ENCODE data around the gene CIT. TPM values are rescaled to one million over a fixed set of nuclear protein-coding genes. Genes with fewer than 3 reads are reported as not detected.
A peak's percentile ranks its signal among the peaks of the same experiment; 100 is the strongest.

The CIT gene
- total and polyA plus RNA-seq, 12 donors, result 4.3 to 65.9 (median 18.9) TPM

DNA sequence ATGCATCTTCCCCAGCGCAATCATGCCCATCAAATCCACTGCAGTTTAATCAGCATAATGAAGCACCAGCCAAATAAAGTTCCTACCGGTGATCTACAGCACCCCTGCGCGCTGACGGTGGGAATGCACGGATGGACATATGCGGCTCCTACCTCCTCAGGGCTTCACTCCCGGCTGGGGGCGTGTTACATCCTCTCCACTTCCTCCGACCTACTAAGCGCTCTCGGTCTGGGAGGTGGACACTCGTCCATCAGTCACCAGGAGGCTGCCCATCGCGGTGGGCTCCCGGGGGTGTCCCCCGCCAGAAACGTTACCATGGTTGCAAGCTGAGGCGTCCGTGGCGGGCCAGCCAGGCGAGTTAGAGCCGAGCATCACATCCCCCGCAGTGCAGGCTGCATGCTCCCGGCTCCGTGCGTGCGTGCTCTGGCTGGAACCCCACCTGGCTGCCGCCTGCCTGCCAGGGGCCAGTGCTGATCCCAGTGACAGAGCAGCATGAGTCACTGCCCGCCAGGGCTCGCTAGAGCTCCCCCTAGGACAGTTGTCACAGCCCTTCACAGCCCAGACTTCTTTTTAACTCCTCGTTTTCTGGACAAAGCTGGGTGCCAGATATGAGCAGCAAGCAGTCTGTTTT lies 73.0 kb downstream of the CIT start:
- WGBS, 4 donors, result 22 to 32% (median 26%) methylated on average over 6 to 32 of the region's 32 CpGs
- DNase-seq, result peak; percentile 79 to 89 (median 87)
- Histone ChIP-seq H3K4me1 (replicated peaks in 1 of 2) (peaks cover 0 to 16% of the 10 kb centered on the region in 2 donors), H3K27ac (peak overlapping the region in 1 of 5 donors; percentile 61), H3K36me3 (replicated peaks in 1 of 2) (no peaks in the 10 kb centered on the region), H3K27me3 (no peaks in the 10 kb centered on the region), H3K4me3 (peak overlapping the region in 1 of 4 donors; percentile 48), H3K9me3 (replicated peaks in 1 of 3) (no peaks in the 10 kb centered on the region)
- TF ChIP-seq POLR2A (IDR thresholded peaks at IDR 0.05), result peak in 1 of 2 donors; percentile 52
- TF ChIP-seq, protein P1, sequence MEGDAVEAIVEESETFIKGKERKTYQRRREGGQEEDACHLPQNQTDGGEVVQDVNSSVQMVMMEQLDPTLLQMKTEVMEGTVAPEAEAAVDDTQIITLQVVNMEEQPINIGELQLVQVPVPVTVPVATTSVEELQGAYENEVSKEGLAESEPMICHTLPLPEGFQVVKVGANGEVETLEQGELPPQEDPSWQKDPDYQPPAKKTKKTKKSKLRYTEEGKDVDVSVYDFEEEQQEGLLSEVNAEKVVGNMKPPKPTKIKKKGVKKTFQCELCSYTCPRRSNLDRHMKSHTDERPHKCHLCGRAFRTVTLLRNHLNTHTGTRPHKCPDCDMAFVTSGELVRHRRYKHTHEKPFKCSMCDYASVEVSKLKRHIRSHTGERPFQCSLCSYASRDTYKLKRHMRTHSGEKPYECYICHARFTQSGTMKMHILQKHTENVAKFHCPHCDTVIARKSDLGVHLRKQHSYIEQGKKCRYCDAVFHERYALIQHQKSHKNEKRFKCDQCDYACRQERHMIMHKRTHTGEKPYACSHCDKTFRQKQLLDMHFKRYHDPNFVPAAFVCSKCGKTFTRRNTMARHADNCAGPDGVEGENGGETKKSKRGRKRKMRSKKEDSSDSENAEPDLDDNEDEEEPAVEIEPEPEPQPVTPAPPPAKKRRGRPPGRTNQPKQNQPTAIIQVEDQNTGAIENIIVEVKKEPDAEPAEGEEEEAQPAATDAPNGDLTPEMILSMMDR (IDR thresholded peaks at IDR 0.05), result peak; percentile 23 to 41 (median 33)
- intact Hi-C loops (cut with DNase I), result no loop called here

DNA sequence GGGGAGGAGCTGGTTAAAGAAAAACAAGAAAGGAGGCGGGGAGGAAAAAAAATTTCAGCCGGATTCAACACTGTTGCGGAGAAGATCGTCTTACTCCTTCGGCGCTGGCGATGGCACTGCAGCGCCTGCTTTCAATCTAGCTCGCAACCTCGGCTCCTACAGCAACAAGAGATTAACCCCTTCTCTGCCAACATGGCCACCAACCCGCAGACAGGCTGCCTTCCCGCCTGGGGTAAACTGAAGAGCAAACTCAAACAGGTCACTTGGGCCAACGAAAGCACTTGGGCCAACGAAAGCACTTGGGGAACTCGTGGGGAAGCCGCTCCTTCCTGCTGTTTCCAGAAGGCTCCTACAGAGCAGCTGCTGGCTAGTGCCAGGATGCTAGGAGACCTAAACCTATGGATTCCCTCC lies 73.7 kb downstream of the CIT start:
- Histone ChIP-seq H3K4me3 (peak overlapping the region in 1 of 4 donors; percentile 48), H3K9me3 (replicated peaks in 1 of 3) (no peaks in the 10 kb centered on the region), H3K27me3 (no peaks in the 10 kb centered on the region), H3K4me1 (replicated peaks in 1 of 2) (peaks cover 0 to 16% of the 10 kb centered on the region in 2 donors), H3K36me3 (replicated peaks in 1 of 2) (no peaks in the 10 kb centered on the region), H3K27ac (peak overlapping the region in 1 of 5 donors; percentile 61)
- TF ChIP-seq, protein P1 (IDR thresholded peaks at IDR 0.05), result no peak
- TF ChIP-seq POLR2A (IDR thresholded peaks at IDR 0.05), result peak in 1 of 2 donors; percentile 60
- intact Hi-C loops (cut with DNase I), result no loop called here
- peak; percentile 36 to 73 (median 55) for DNase-seq
- WGBS, 4 donors, result 19 to 42% (median 28%) methylated on average over 16 of the region's 16 CpGs

DNA sequence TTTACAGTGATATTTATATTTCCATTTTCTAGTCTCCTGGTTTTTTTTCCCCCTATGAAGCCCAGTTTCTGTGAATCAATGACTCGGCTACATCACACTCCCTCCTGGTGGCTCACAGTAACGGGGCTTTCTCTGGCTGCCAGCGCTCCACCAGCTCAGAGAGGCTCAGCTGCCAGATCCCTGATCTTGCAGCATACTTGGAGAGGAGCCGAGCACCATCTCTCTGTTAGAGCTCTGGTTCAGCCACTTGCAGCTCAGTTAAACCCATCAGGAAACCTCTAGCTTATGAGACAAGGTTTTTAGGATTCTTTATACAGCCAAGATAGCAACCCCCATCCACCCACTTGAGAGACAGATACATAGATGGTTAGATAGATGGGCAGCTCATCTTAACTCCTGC lies 74.6 kb downstream of the CIT start:
- Histone ChIP-seq H3K27me3 (no peaks in the 10 kb centered on the region), H3K36me3 (replicated peaks in 1 of 2) (no peaks in the 10 kb centered on the region), H3K27ac (peak overlapping the region in 2 of 5 donors; percentile 29 to 61), H3K4me1 (replicated peaks in 1 of 2) (peaks cover 0 to 16% of the 10 kb centered on the region in 2 donors), H3K9me3 (replicated peaks in 1 of 3) (no peaks in the 10 kb centered on the region), H3K4me3 (peak overlapping the region in 1 of 4 donors; percentile 48)
- DNase-seq, result peak; percentile 48 to 84 (median 81)
- intact Hi-C loops (cut with DNase I), result no loop called here
- 36 to 47% (median 44%) methylated on average over 3 to 4 of the region's 4 CpGs for WGBS, 4 donors
- no peak for TF ChIP-seq POLR2A (IDR thresholded peaks at IDR 0.05)
- TF ChIP-seq, protein P1 (IDR thresholded peaks at IDR 0.05), result no peak

DNA sequence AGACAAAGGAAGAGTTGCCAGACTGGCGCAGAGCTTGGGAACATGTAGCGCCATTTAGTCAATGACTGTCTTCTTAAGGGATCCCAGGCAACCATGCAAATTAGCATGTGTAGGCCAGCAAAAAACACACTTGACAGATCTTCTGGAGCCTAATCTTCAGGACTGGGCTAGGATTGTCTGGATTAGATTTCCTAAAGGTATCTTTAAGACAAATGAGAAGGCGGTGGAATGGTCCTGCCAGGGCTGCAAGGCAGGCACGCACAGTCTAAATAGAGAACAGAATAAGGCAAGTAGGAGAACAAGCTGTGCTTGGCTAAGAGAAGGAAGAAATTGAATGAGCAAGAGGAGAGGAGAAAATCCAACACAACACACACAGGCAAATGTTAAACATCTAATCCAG lies 80.0 kb downstream of the CIT start:
- H3K36me3 ChIP-seq (replicated peaks in 1 of 2), result no peaks in the 10 kb centered on the region
- intact Hi-C loops (cut with DNase I), result no loop called here
- no peaks in the 10 kb centered on the region for H3K9me3 ChIP-seq (replicated peaks in 1 of 3)
- no peak for DNase-seq
- TF ChIP-seq, protein P1 (IDR thresholded peaks at IDR 0.05), result no peak
- no peak for TF ChIP-seq POLR2A (IDR thresholded peaks at IDR 0.05)
- no peak overlapping the region for H3K27ac ChIP-seq
- 93 to 99% (median 99%) methylated on average over 4 of the region's 4 CpGs for WGBS, 4 donors
- no peaks in the 10 kb centered on the region for H3K27me3 ChIP-seq
- H3K4me3 ChIP-seq, result no peak overlapping the region
- peaks cover 0 to under 1% of the 10 kb centered on the region in 2 donors for H3K4me1 ChIP-seq (replicated peaks in 1 of 2)

All from adrenal gland (tissue), 12 donors.